ENCODE data around the gene LIPT1.

GRCh38 chr2:99190548-99190947, 35.8 kb downstream of the LIPT1 start:
- TF ChIP-seq CTCF (IDR thresholded peaks at IDR 0.05): no peak
- TF ChIP-seq USF2 (IDR thresholded peaks at IDR 0.05): no peak
- no peak for TF ChIP-seq POLR2A (IDR thresholded peaks at IDR 0.05; ENCODE audit: low read length)
